Stimulated activated CD4-positive, alpha-beta T cell treated with anti-CD3 and anti-CD28 coated beads, Interleukin-2, amount 100 ng/mL, for 4 hours (primary cell): Measurements from ENCODE around the gene FLRT2.

ENCODE experiments used
- DNase-seq: peaks from one replicate; pipeline ENCODE4 v3.0.0-alpha.2; 2020; ENCODE audit warnings: low read depth

FLRT2 gene

GRCh38 chr14:85660243-85660922, 130.4 kb downstream of the FLRT2 start:
- DNase-seq: no peak

DNA sequence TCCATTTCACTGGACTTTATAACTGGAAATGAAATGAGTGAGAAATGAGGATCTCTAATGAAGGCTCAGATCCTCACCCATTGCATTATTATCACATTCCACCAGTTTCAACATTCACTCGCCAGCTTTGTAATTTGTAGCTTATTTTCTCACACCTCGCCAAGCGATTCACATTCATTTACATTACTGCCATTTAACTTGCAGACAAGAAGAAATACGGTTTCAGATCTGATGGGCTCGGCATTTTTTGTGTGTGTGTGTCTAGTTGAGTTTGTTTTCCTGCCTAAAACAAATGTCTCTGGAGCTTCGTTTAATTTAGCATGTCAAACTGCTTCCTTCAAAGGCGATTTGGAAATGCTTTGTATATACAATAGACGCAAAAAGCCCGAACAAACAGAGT, 132.2 kb downstream of the FLRT2 start:
- DNase-seq: no peak

- DNase-seq: no peak
Observed at GRCh38 chr14:85663256-85663655, 133.3 kb downstream of the FLRT2 start.

GRCh38 chr14:85663667-85664066, 133.7 kb downstream of the FLRT2 start:
- no peak for DNase-seq

DNA sequence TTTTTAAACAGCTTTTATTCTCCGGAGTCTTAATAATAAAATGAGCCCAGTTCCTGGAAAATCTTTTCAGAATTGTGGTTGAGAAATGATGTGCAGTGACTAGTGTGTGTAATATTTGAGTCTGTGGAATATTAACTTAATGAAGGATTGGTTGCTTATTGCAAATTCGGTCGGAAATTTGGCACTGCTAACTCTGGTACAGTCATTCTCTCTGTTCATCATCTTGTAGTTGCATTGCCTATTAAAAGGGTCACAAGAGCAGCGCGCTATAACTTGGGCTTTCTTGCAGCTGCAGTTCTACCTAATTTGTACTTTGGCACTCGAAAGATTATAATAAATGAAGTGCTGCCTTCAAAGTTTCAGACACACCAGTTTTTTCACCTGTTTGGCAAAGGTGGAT, 146.0 kb downstream of the FLRT2 start:
- DNase-seq: no peak

DNA sequence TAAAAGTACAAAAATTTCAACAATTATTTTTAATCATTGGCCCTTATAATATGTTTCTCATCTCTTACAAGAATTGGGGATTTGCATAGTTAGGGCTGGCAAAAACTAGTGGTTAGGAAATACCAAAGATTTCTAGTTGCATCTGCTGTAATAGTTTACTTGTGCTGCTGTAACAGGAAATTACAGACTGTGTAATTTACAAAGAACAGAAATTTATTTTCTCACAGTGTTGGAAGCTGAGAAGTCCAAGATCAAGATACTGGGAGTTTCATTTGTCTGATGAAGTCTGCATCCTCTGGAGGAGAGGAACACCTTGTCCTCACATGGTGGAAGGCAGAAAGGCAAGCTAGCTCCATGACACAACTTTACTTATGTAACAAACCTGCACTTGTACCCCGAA, 157.0 kb downstream of the FLRT2 start:
- DNase-seq: no peak

DNA sequence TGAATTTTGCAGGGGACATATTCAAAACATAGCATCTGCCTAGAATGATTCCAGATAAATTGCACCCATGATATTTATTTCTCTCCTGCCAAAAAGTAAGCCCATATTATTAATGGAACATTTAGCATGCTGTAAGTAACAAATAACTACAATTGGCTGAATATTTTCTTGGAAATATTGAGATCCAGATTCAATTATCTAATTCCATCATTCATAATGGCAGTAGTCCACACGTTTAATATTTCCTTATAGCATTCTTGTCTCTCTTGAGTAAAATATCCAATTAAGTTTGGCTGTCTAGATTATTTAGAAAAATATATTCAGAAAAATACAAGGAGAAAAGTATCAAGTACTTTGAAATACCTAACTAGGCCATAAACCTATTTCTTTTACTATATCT, 157.5 kb downstream of the FLRT2 start:
- no peak for DNase-seq

DNA sequence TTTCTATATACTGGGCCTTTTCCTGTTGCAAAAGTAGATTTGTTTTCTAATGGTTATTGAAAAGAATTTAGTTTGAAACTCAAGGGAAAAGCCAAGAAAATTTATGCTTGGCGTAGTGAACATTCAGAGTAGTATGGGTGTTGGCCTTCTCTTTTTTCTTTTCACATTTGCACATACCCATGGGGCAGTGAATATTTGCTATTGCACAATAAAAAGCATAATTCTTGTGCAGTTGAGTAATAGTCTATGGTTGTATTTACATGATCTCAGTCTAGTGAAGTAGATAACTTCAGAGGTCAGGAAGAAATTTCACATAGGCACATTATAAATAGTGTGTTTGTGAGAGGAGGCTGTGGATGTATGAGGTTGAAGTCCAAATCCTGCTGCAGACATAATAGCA, 158.1 kb downstream of the FLRT2 start:
- no peak for DNase-seq

GRCh38 chr14:85695300-85695699, 165.4 kb downstream of the FLRT2 start:
- no peak for DNase-seq

DNA sequence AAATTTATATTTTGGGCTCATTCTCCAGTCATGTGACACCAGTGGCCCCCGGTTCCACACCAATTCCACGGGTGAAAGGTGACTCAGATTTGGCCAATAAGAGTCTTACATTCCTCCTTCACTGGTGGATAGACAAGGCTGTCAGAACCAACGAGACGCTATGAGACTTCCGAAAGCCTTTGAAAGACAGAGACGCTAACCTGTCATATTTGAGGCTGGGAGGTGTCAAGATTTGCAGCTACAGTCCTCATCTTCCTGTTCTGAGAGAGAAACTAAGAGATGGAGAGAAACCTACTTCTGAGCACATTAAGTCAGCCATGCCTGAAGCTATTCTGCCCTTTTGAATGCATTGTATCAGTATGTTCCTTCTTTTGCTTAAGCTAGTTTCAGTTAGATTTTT, 171.2 kb downstream of the FLRT2 start:
- no peak for DNase-seq

GRCh38 chr14:85701763-85702162, 171.8 kb downstream of the FLRT2 start:
- no peak for DNase-seq

DNA sequence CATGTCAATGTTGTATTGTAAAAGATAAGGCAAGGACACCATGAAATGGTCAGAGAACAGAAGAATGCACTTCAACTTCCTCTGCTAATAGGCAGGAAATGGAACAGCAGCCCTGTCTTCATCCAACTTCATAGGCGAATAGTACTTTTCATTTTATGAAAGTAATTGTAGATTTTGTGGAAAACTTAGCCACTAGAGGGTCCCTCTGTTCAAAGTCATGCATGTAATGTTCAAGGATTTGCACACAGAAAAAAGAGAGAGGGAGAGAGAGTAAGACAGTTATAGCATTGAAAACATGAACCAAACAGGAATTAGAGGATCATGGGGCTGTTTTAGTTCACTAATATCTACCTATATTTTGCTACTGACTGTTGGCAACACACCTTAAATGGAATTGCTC, 172.2 kb downstream of the FLRT2 start:
- DNase-seq: no peak

DNA sequence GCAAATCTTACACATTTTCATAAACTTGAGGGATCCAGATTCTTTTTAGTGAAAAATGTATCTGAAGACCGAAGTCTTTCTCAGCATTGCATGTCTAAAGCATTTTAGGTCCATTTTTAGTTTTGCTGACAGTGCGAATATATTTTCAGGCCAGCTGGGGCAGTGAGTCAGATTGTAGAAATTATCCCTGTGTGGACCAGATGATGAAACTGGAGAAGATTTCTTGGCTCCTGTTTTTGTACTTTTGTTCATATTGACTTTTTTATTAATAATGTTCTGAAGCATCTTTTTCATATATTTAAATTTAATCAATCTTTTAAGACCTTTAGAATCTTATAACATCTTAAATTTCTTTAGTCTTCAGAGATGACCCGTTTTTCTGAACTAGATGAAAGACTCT, 173.1 kb downstream of the FLRT2 start:
- DNase-seq: no peak
